Measurements from ENCODE around the gene XRCC5.
A peak's percentile ranks its signal among the peaks of the same experiment; 100 is the strongest.

XRCC5 gene

DNA sequence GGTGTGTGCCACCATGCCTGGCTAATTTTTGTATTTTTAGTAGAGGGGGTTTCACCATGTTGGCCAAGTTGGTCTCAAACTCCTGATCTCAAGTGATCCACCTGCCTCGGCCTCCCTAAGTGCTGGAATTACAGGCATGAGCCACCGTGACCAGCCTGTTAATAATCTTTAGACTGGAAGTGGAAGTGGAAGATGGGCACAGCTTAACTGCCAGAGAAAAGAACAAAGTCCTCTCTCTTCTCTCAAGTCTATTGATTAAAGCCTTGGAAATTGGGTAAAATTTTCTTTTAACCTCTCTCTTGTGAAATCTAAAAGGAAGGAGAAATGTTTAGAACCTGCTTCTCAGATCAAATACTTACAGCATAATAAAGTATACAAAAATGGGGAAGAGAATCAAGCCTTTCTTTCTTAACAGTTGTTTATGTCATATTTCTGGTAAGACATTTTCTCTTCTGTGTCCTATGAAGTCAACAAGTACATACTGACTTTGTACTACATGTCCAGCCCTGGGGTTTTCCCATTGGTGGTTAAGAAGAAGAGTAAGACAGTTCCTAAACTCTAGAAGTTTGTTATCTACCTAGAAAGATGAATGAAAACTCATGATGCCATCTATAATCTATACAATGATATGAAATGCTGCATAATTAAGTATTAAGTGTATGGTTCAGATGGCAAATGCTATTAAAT is 22.8 kb upstream of the XRCC5 start:
- no peak for DNase-seq

DNA sequence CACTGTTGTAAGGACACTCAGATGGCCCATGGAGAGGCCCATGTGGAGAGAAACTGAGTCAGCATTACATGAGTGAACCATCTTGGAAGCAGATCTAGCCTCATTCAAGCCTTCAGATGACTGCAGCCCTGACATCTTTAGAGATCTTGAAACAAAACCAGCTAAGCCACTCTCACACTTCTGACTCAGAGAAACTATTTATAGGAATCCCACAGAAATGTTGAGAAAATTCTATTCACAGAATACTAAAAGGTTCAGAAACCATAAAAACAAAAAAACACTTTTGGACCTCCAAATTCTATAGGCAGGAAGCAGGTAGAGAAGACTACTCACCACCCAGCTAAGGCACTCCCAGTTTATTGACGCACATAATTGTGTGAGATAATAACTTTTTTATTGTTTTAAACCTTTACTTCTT is 18.8 kb upstream of the XRCC5 start:
- peak; percentile 37 for DNase-seq

DNA sequence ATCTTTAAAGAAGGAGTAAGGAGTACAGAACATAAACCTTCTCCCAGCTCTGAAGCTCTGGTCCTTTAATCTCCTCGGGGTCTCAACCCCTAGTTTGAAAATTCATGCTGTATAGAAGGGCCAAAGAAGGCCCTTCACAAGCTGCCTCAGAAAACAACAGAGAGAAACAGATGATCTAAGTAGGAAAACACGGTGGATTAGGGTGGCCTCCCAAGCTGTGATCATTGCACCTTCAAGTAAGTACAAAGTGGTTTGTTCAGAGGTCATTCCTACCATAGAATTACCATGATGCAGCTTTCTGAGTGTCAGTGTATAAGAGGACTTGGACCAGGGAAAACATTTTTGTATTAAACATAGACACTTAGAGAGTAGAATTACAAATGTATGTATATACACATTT is 16.5 kb upstream of the XRCC5 start:
- no peak for DNase-seq

DNA sequence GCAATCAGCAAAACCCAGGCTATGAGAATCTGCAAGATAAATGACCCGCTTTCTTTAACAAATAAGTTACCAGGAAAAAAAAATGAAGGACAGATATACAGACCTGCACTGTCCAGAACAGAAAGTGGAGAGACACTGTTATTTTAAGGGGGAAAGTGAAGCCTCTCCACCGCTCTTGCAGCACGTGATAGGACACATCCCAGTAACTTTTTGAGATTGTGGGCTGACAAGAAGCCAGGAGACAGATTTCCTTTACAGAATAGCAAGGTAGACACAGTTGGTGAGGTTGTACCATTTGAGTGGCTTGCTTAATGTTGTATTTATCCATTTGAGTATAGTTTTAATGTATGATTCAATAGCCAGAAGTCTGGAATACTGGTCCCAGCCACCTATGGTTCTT is 14.4 kb upstream of the XRCC5 start:
- DNase-seq = no peak

DNA sequence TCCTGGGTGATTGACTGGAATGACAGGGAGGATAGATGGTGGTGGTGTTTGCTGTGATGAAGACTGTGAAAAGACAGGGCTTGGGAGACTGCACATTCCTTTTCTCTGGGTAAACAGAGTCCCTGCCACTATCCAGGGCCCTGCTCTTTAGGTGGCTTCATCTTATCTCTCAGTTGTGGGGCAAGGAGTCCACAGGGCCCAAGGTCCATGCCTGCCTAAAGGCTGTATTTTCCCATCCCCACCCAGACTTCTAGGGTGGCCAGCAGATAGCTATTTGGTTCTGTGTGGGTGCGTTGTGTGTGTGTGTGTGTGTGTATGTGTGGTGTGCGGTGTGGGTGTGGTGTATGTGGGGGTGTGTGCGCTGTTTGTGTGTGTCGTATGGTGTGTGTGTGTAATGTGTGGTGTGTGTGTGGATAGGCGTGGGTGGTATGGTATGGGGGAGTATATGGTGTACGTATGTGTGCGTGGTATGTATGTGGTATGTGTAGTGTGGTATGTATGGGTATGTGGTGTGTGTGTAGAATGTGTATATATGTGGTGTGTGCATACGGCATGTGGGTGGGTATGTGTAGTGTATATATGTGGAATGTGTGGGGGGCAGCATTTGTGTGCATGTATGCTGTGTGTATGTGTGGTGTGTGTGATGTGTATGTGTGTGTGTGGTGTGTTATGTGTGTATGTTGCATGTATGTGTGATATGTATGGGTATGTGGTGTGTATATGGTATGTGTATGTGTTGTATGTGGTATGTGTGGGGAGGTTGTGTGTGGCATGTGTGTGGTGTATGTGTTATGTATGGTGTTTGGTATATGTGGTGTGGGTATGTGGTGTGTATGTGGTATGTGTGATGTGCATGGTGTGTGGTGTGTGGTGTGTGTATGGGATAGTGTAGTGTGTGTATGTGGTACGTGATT is 10.5 kb upstream of the XRCC5 start:
- no peak for DNase-seq

DNA sequence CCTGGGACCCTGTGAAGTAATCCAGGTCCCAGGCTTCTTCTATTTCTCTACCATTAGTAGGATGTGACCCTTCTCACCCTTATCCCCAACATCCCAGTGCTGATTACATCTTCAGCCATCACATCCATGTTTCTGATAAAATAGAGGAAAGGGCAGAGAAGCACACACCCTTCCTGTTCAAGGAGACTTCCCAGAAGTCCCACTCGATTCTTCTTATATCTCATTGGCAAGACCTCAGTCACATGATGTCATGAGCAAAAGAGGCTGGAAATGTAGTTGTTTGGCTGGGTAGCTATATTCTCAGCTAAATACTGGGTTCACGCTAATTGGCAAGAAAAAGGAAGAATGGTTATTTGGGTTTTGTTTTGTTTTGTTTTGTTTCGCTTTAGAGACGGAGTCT is 8.0 kb upstream of the XRCC5 start:
- DNase-seq = no peak

DNA sequence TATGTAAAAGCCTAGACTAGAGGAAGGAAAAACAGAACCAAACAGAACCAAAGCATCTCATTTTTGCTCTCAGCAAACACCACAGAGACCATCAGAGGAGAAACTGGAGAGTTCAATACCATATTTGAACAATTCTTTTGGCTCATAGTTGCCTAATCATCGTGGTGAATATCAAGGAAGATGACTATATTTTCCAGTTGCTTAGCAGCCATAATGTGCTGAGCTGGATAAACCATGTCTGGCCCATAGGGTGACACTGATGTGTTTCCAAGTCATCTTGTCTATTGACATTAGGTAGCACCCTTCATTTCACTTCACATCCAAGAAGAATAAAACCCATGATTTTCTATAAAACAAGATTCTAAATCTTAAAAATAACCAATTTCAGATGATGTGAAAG is 5.9 kb upstream of the XRCC5 start:
- DNase-seq = no peak

DNA sequence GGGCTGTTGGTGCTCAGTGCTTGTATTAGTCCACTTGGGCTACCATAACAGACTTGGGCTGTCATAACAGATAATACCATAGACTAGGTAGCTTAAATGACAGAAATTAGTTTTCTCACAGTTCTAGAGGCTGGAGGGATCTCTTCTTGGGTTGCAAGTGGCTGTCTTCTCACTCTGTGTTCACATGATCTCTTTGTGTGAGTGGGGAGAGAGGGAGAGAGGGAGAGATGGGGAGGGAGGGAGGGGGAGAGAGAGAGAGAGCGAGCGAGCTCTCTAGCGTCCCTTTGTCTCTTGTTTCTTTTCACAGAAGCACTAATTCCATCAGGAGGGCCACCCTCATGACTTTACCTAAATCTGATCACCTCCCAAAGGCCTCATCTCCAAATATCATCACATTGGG is 4.5 kb upstream of the XRCC5 start:
- DNase-seq = no peak

DNA sequence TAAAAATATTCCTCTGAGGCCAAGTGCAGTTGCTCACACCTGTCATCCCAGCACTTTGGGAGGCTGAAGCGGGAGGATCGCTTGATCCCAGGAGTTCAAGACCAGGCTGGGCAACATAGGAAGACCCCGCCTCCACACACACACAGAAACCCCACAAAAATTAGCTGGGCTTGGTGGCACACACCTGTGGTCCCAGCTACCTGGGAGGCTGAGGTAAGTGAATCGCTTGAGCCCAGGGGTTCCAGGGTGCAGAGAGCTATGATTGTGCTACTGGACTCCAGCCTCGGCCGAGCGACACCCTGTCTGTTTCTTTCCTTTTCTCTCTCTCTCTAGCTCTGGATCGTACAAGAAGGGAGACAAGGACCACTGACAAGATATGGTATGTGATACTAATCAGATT is 1.8 kb upstream of the XRCC5 start:
- no peak for DNase-seq

DNA sequence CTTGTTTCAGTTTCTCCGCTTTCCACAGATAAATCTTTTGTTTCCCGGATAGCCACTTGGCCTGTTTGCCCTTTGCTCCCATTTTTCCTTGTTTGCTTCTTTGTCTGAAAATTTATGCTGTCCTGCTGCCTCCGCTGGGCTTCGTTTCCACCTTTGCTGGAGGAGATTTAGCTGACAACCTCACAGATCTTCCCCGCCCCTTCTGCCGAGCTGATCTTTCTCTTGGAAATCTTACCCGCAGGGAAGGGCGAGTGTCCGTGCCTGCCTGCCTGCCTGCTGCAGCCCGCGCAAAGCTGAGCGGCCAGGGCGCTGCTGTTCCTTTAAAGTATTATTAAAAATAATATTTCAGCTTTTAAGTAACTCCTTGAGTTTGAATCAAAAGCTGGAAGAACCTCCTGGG is 1.4 kb upstream of the XRCC5 start:
- no peak for DNase-seq

DNA sequence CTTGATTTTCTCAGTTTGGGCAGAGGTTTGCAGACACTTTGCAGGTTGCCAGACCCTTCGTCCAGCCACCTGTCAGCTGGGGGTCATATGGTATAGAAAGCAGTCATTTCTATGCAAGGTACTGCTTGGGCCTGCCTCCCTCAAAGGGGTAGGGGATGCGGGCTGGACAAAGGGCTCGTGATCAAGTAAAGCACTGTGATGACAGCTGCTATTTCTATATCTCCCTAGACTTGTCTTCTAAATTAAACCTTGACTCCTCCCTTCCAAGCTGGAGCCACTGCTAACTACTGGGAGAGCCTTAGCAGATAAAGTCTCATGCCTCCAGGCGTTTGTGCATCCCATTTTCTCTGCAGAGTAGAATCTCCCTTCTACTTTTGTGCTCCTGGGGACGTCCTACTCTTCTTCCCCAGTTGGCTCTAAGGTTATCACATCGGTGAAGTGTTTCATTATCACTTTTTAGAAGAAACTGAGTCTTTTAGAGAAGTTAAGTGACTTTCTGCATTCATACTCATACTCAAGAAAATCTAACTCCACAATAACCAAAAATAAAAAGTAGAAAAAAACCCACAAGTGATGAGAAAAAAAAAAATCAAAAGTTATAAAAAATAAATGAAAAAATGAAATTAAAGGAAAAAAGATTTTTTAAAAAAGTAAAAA is 710 bp upstream of the XRCC5 start:
- no peak for DNase-seq

DNA sequence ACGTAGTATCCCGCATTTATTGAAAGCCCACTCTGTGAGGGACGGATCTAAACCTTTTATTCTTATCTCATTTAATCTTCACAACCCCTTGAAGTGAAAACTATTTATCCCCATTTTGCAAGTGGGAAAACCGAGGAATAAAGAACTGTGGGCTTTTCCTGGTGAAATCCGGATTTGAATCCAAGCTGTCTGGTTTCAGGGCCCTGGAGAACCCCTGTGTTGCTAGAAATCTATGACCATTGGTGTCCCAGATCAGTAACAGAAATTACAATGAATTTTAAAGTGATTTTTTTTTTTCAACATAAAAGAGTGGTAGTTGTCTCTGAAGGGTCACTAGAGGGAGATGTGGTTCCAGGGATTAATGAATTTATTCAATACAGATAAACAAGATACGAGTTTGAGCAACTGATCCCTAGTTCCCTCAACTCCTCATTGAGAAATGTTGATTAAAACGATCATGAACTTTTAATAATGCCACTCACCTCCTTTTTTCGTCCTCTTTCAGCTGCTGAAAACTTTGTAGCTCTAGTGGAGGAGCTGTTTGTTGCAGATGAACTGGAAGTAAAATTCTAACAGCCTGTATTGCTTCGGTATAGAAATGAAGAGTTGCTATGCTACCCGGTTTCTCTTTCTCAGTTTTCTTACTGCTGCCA is 940 bp downstream of the XRCC5 start:
- DNase-seq = peak; percentile 58

DNA sequence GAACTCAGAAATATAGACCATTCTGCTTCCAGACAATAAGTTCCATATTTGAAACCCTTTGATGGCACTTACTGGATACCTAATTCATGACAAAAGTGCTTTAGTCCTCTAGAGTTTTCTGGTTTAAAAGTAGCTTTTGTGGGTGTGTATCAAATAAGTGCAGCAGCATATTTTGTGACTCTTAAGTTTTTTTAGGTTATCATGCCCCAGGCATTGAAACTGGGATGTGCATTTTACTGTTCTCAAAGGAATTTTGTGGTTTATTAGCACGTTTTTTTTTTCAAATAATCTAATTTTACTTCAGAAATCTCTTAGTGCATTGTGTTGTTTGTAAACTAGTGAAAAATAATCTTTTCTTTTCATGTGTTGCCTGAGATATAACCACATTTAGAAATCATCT is 1.5 kb downstream of the XRCC5 start:
- no peak for DNase-seq

DNA sequence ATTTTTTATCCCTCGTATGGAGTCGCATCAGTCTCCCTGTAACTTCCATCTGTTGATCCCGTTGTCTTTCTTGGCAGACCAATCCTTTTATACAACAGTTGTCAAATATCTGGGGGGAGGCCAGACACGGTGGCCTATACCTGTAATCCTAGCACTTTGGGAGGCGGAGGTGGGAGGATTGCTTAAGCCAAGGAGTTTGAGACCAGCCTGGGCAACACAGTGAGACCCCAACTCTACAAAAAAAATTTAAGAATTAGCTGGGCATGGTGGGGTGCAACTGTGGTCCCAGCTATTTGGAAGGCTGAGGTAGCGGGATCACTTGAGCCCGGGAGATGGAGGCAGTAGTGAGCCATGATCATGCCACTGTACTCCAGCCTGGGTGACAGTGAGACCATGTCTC is 2.0 kb downstream of the XRCC5 start:
- DNase-seq = no peak

DNA sequence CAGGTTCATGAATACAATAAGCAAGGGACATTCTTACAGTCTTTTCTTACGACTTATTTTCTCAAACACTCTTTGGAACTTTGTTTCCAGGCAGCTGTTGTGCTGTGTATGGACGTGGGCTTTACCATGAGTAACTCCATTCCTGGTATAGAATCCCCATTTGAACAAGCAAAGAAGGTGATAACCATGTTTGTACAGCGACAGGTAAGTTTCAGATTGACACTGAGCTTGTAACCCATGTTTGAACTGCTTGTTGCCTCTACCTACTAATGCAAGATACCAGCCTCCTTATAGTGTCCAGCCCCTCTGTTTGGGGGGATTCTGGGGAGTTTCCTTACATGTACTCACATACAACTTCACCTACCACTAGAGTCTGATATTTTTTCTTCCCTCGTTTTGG is 3.8 kb downstream of the XRCC5 start:
- DNase-seq = no peak

DNA sequence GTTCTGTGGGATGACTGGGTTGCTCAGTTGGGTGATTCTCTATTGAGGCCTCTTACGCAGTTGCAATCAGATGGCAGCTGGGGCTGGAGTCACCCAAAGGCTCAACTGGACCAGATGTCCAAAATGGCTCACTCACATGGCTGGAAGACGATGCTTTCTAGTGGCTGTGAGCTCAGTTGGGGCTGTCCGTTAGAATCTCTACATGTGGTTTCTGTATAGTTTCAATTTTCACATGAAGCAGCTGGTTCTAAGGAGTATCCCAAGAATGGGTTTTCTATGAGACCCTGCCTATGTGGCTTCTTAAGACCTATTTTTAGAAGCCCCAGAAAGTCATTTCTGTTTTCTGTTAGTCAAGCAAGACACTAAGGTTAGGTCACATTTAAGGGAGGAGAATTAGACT is 4.4 kb downstream of the XRCC5 start:
- DNase-seq = no peak

DNA sequence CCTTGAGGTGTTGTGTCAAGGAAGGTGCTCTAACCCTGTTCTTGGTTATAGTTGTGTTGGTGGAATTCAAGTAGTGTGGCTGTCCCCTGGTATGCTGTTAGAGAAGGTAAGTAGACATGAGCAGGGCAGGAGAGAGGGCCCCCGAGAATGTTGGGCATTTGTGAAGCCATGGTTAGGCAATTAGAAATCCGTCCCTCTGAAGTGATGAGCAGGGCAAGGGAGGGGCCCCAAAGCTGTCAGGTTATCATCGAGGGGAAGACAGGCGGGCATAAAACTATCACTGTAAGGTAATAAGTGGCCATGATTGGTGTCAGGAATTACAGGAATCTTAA is 5.2 kb downstream of the XRCC5 start:
- DNase-seq = no peak

DNA sequence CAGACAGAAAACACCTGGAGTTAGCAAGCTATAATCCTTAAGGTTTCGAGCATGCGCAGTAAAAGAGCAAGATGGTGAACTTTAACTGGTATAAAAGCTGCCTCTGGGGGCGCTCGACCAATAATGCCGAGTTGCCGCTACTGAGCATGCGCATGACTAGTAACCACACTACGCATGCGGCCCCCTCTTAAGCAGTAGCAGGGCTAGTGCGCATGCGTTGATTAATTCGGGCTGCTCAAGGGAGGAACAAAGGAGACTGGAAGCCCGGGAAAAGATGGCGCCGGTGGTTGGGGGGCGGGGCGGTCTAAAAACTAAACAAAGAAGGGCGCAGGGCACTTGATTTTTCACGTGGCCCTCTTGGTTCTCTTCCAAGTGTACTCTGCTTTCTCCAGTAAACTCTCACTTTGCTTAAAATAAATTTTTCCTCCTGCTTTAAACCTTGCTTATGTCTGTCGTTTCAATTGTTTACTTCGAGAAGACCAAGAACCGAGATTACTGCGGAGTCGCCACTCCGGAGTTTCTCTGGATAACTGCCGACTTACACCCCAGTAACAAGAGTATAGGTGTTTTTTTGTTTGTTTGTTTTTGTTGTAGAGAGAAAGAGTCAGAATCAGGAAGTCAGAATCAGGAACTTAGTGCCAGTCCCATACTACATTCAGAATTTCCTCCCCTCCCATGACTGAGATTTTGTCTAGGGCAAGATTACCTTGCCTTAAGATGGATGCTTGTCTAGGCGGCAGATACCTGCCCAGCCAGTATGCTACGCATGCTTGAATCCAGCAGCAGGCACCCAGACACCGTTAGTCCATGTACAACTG is 5.8 kb downstream of the XRCC5 start:
- peak; percentile 99 for DNase-seq

DNA sequence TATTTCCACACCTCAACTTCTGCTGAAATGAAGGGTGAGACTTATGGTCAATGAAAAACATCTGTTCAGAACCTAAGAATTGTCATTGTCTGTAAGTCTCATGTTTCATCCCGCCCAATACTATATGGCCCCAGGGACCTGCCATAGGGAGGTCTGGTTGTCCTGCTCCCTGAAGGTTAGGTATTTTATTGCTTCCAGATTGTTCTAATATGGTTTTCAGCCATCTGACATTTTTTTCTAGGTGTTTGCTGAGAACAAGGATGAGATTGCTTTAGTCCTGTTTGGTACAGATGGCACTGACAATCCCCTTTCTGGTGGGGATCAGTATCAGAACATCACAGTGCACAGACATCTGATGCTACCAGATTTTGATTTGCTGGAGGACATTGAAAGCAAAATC is 7.3 kb downstream of the XRCC5 start:
- DNase-seq = peak; percentile 20

DNA sequence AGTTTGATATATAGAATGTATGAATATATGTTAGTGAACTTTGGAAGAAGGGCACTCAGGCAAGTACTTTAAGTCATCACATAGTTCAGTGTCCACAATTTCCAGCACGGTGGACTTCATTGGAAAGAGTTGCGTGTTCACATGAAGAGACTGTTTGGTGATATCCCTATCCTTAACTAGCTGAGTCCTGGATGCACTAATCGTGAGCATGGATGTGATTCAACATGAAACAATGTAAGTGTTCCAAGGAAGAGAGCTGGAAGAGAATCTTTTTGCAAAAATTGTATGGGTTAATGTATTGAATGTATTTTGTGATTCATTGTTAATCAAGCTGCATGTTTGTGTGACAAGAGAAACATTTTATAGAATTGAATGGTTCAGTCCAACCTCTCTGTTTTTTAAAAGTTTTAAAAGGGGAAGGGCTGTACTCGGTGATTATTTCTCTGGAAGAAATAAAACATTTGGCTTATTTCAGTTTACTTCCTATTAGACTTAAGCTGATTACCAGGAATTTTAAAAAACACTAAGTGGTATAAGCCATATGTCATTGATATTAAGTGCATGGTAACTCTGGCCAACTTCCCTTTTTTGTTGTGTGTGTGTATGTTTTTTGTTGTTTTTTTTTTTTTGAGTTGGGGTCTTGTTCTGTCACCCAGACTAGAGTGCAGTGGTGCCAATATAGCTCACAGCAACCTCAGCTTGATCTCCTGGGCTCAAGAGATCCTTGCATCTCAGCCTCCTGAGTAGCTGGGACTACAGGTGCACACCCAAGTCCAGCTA is 8.6 kb downstream of the XRCC5 start:
- DNase-seq = peak; percentile 76

DNA sequence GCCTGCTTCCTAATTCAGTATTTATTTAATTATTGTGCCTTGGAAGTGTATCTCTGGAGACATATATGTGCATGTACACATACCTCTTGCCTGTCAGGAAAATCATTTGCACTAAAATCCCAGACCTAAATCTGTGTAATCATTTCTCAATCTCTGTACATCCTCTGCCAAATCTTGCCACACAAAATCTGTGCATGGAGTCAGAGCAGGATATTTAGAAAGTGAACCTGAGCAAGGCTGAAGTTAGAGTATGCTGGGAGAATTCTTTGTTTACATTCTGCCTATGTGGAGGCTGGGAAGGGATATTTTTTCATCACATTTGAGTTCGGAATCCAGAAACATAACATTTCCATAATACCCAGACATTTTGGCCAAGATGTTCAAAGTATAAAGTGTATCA is 9.3 kb downstream of the XRCC5 start:
- no peak for DNase-seq

DNA sequence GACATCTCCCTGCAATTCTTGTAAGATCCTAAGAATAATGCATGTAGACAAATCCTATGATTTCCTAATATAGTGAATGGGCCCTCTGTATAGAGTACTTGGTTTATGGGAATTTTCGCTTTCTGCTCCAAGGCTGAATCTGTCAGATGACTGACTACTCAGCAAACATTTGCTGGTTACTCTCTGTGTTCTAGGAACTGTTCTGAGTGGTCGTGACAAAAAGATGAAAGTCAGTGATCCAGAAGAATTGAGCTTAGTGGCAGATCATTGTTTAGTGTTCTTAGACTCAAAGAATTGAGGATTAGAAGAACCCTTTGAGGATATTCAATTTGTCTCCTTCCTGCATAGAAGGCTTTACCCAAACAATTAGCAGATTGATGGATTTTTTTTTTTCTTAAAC is 10.0 kb downstream of the XRCC5 start:
- no peak for DNase-seq

All from fibroblast of upper back skin (primary cell).